Body of pancreas (tissue), 4 donors: ENCODE data around the gene ETS1. TPM values are rescaled to one million over a fixed set of nuclear protein-coding genes. Genes with fewer than 3 reads are reported as not detected.

Source experiments
- ATAC-seq: fragments of 150-250 bp; one replicate; pipeline ENCODE4 v1.9.1; 2016
- DNase-seq, 4 donors: peaks; one replicate each; pipeline ENCODE4 v3.0.0-alpha.2; 2019
- H3K27ac ChIP-seq, 4 donors: fragments of 200-600 bp; sonication (generic); 1 replicate in 3 of 4; 2 replicates in 1 of 4; pipeline versions ENCODE4 v1.5.1 to v1.6.1; 2016 to 2019; ENCODE audit warnings: mild to moderate bottlenecking in 1 of 4, mixed read lengths in 1 of 4, moderate library complexity in 1 of 4
- H3K27me3 ChIP-seq, 2 donors: fragments of 200-600 bp; sonication (generic); one replicate each; pipeline ENCODE4 v1.6.0; 2016; ENCODE audit warnings: mild to moderate bottlenecking in 1 of 2
- H3K36me3 ChIP-seq, 2 donors: fragments of 200-600 bp; sonication (generic); replicated peaks in 1 of 2; 2 replicates each; pipeline ENCODE4 v1.5.1; 2016; ENCODE audit warnings: low read depth in 2 of 2; ENCODE audit not compliant: insufficient read depth in 1 of 2
- H3K4me1 ChIP-seq: fragments of 200-600 bp; sonication (generic); one replicate; pipeline ENCODE4 v1.6.0; 2016
- H3K4me3 ChIP-seq, 2 donors: fragments of 200-600 bp; sonication (generic); 1 replicate in 1 of 2; 2 replicates in 1 of 2; pipeline ENCODE4 v1.5.1; 2016 to 2019
- H3K9me3 ChIP-seq, 3 donors: fragments of 200-600 bp; sonication (generic); 1 replicate in 2 of 3; 2 replicates in 1 of 3; pipeline ENCODE4 v1.5.1; 2016
- POLR2A ChIP-seq, 3 donors: fragments of 450-650 bp; IDR thresholded peaks; one replicate each; pipeline ENCODE4 v1.6.1; 2016; ENCODE audit warnings: antibody characterized with exemption in 3 of 3, mild to moderate bottlenecking in 2 of 3
- WGBS, 2 donors: methylation state at CpG; one replicate each; pipeline ENCODE4 v1.1.5; 2017; 5-methylcytosine and 5-hydroxymethylcytosine counted together
- intact Hi-C: fragments of 100-400 bp; cut with DNase I; formaldehyde crosslinking; loops from one replicate; pipeline ENCODE4 v1.15.1; 2023
- total RNA-seq, 2 donors: library from RNA; depleted of rRNA; stranded (reverse); fragments of >200 nt; gene quantifications; one replicate each; pipeline ENCODE4 v1.1.0, GENCODE V29; 2016
- TF ChIP-seq, protein P1 (sequence below), 7 experiments: fragments of 450-650 bp in 4 of 7; fragments of 200-600 bp in 3 of 7; sonication (generic) in 3 of 7; IDR thresholded peaks; one replicate each; pipeline ENCODE4 v1.5.1; 2016 to 2019; ENCODE audit warnings: antibody characterized with exemption in 7 of 7

Gene ETS1
- total RNA-seq, 2 donors from 2014 or later: 20.0 to 22.7 TPM

DNA sequence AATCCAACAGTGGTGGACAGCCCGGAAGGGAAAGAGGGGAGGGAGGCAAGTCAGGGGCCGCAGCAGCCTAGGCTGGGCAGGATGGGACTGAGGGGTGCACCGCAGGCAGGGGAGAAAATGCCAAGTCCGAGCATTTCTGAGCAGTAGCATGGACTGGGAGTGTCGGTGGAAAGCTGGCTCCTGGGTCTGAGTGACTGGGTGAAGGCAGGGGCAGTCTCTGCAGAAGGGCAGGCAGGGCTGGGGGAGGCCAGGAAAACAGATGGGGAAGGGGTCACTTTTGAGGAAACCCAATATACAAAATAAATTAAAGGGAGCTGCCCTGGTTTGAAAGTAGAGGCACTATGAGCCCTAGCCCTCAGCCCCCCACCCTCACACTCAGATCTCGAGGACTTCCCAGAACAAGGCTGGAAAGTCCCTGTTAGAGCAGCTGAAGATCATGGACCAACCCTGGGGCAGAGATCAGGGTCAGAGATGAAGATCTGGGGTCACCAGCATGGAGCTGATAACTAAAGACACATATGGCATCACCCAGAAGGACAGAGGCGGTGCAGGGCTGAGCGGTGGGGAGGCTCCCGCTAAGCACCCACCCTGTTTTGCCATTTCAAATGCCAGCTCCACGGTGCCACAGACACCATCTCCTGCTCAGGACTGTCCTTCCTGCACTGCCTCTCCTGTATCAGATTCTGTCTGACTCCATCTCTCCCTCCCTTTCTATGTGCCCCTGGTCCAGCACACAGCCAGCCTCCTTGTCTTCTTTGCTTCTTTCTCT lies 32.4 kb upstream of the ETS1 start:
- no peaks in the 10 kb centered on the region for H3K9me3 ChIP-seq
- no peak overlapping the region for H3K4me3 ChIP-seq
- no peaks in the 10 kb centered on the region for H3K36me3 ChIP-seq
- ATAC-seq: no peak
- DNase-seq: no peak
- H3K27ac ChIP-seq: no peak overlapping the region
- H3K4me1 ChIP-seq: peaks cover 8% of the 10 kb centered on the region
- intact Hi-C loops: loop anchor here (10.0 kb wide), 1 partner anchor 585 kb away; no protein-coding TSS in a partner anchor
- no peak for TF ChIP-seq POLR2A (IDR thresholded peaks at IDR 0.05)
- WGBS, 2 donors: 67 to 78% methylated on average over 9 to 10 of the region's 10 CpGs
- H3K27me3 ChIP-seq: no peaks in the 10 kb centered on the region

DNA sequence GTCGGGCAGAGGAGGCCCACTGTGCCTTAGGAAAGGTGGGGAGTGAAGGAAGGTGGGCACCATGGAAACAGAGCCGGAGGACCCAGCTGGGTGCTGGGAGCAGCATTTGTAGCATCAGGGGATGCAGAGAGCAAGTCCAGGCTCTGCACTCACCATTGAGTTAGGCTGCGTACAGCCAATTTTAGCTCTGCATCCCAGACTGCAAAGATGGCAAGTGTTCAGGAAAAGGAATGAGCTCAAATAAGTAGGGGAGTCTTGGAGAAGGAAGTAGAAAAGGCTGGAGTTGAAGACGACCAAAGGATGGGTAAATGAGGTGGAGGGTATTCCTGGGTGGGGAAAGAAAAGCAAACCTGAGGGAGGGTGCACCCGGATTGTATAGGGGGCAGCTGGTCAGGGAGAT lies 31.6 kb upstream of the ETS1 start:
- DNase-seq (no peak), ATAC-seq (no peak)
- H3K36me3 ChIP-seq: no peaks in the 10 kb centered on the region
- no peak overlapping the region for H3K4me3 ChIP-seq
- peaks cover under 1% of the 10 kb centered on the region for H3K4me1 ChIP-seq
- H3K27ac ChIP-seq: no peak overlapping the region
- TF ChIP-seq, protein P1, sequence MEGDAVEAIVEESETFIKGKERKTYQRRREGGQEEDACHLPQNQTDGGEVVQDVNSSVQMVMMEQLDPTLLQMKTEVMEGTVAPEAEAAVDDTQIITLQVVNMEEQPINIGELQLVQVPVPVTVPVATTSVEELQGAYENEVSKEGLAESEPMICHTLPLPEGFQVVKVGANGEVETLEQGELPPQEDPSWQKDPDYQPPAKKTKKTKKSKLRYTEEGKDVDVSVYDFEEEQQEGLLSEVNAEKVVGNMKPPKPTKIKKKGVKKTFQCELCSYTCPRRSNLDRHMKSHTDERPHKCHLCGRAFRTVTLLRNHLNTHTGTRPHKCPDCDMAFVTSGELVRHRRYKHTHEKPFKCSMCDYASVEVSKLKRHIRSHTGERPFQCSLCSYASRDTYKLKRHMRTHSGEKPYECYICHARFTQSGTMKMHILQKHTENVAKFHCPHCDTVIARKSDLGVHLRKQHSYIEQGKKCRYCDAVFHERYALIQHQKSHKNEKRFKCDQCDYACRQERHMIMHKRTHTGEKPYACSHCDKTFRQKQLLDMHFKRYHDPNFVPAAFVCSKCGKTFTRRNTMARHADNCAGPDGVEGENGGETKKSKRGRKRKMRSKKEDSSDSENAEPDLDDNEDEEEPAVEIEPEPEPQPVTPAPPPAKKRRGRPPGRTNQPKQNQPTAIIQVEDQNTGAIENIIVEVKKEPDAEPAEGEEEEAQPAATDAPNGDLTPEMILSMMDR (IDR thresholded peaks at IDR 0.05): no peak
- intact Hi-C loops: no loop called here
- 77 to 83% methylated on average over 5 of the region's 5 CpGs for WGBS, 2 donors
- no peaks in the 10 kb centered on the region for H3K9me3 ChIP-seq
- H3K27me3 ChIP-seq: no peaks in the 10 kb centered on the region

DNA sequence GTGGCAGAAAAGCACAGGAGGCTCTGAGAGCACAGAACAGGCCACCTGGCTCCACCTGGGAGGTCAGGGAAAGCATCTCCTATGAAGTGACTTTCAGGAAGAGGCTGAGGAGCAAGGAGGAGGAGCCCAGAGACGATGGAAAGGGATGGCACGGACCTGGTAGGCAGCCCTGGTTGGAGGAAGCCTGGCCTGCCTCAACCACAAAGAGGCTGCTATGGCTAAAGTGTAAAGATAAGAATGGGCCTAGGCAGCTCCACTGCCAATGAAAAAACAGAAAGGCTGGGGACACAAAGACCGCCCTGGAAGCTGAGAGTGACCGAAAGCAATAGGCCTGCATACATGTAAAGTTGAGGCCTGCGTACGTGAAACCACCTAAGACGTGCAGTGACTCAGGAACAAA lies 31.2 kb upstream of the ETS1 start:
- intact Hi-C loops: no loop called here
- Histone ChIP-seq H3K36me3 (no peaks in the 10 kb centered on the region), H3K27ac (no peak overlapping the region), H3K4me1 (no peaks in the 10 kb centered on the region), H3K9me3 (no peaks in the 10 kb centered on the region), H3K27me3 (no peaks in the 10 kb centered on the region), H3K4me3 (no peak overlapping the region)
- ATAC-seq: no peak
- DNase-seq: no peak
- no peak for TF ChIP-seq POLR2A (IDR thresholded peaks at IDR 0.05)
- 91% methylated on average over 7 of the region's 7 CpGs for WGBS, 2 donors

DNA sequence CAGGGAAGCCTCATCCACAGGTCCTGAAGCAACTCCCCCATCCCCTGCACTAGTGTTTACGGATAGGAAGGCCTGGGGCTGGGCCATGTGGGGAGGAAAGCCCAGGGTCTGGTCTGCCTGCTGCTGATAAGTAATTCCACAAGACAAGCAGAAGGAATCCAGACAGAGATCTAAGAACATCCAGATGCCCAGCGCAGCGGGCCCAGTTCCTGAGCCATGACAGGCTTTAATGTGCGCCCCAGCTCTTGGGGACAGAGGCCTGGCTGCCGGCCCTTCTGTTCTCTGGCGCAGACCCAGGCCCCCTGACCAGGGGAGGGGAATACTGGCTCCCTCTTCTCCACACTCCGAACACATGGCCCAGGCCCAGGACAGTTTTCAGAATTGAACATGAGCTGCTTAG lies 28.8 kb upstream of the ETS1 start:
- no peak for ATAC-seq
- Histone ChIP-seq H3K27me3 (no peaks in the 10 kb centered on the region), H3K36me3 (no peaks in the 10 kb centered on the region), H3K4me3 (no peak overlapping the region), H3K9me3 (no peaks in the 10 kb centered on the region), H3K4me1 (no peaks in the 10 kb centered on the region), H3K27ac (no peak overlapping the region)
- no peak for TF ChIP-seq POLR2A (IDR thresholded peaks at IDR 0.05)
- no peak for DNase-seq
- 71 to 82% methylated on average over 5 to 7 of the region's 7 CpGs for WGBS, 2 donors
- intact Hi-C loops: no loop called here

DNA sequence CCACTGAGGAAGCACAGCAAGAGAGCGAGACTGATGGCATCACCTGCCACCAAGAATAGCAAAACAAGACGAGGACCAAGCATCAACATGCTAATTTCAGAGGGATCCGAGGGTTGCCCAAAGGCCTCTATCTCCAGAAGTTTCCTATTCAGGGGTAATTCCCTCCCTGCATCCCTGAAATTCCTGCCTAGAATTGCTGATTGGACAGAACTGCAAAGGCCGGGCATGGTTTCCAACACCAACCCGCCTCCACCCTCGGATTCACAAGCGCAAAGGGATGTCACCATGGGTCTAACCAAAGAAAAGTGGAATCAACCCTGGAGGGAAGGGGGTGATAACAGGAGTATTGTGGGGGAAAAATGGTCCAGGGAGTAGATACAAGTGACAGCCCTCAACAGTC lies 28.3 kb upstream of the ETS1 start:
- Histone ChIP-seq H3K9me3 (no peaks in the 10 kb centered on the region), H3K4me3 (no peak overlapping the region), H3K27me3 (no peaks in the 10 kb centered on the region), H3K4me1 (no peaks in the 10 kb centered on the region), H3K36me3 (no peaks in the 10 kb centered on the region), H3K27ac (no peak overlapping the region)
- DNase-seq: no peak
- TF ChIP-seq, protein P1 (IDR thresholded peaks at IDR 0.05): no peak
- no peak for TF ChIP-seq POLR2A (IDR thresholded peaks at IDR 0.05)
- intact Hi-C loops: no loop called here
- ATAC-seq: no peak
- WGBS, 2 donors: 86 to 89% methylated on average over 7 of the region's 7 CpGs

DNA sequence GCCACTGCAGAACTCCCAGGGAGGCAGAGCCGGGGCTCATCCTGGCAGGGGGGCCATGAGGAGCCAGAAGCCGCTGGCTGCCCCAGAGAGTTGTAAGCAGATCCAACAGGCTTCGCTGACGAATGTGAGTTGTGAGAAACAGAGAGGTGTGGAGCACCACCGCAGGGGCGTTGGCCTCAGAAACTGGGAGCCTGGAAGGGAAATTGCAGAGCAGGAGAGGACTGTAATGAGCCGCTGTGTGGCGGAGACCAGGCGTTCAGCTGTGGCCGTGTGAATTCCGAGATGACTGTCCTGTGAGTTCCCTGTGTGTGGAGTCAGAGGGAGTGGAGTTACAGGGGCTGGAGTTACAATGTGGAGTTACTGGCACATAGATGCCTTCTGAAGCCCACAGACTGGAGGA lies 27.7 kb upstream of the ETS1 start:
- H3K27ac ChIP-seq: no peak overlapping the region
- H3K27me3 ChIP-seq: no peaks in the 10 kb centered on the region
- H3K4me3 ChIP-seq: no peak overlapping the region
- H3K9me3 ChIP-seq: no peaks in the 10 kb centered on the region
- no peak for ATAC-seq
- intact Hi-C loops: no loop called here
- WGBS, 2 donors: 75 to 76% methylated on average over 11 of the region's 11 CpGs
- no peaks in the 10 kb centered on the region for H3K4me1 ChIP-seq
- no peak for TF ChIP-seq POLR2A (IDR thresholded peaks at IDR 0.05)
- TF ChIP-seq, protein P1 (IDR thresholded peaks at IDR 0.05): no peak
- DNase-seq: no peak
- no peaks in the 10 kb centered on the region for H3K36me3 ChIP-seq
